ENCODE results near the gene SCO2. TPM values are rescaled to one million over a fixed set of nuclear protein-coding genes. Genes with fewer than 3 reads are reported as not detected.

Gene SCO2
- total and polyA plus RNA-seq, 9 of the 15 experiments (the other 6 are each of a cell fraction or from before 2014, with no cell fraction given), result 0.34 to 4.0 (median 1.1) TPM; not detected in 3

- no peak for FAIRE-seq
- TF ChIP-seq GABPB2 (CRISPR knock-in tag; conservative IDR thresholded peaks at IDR 0.05) (no peak), HES1 (IDR thresholded peaks at IDR 0.05; ENCODE audit: low read depth) (no peak), E2F3 (CRISPR knock-in tag; IDR thresholded peaks at IDR 0.05) (no peak), ZNF407 (IDR thresholded peaks at IDR 0.05; ENCODE audit: low read depth) (no peak), ZZZ3 (IDR thresholded peaks at IDR 0.05) (no peak), TCFL5 (CRISPR knock-in tag; conservative IDR thresholded peaks at IDR 0.05) (no peak), ZNF507 (tag; conservative IDR thresholded peaks at IDR 0.05) (no peak)
These were observed 22.0 kb upstream of the SCO2 start for GRCh38 chr22:50547263-50547985.

More at GRCh38 chr22:50547263-50547985, 22.0 kb upstream of the SCO2 start:
- ChIA-PET POLR2A (interaction anchor here (0.6 kb wide), 1 partner anchor 308 kb away, joined by 4 read pairs; no protein-coding TSS in a partner anchor), CTCF (ENCODE audit: low intra/inter-chr PET ratio) (no interaction called here)
- Histone ChIP-seq H3K9me3 (replicated peaks; ENCODE audit: control insufficient read depth, insufficient read depth, low read depth, low read length) (no peaks in the 10 kb centered on the region), H3K36me3 (ENCODE audit: control insufficient read depth, insufficient read depth, low read length) (no peaks in the 10 kb centered on the region), H3K4me3 (no peak overlapping the region), H2AFZ (ENCODE audit: low read depth, low read length) (no peak overlapping the region), H3K9ac (ENCODE audit: insufficient read depth in 1 of 2, low read depth in 2 of 2, low read length in 2 of 2) (no peak overlapping the region), H3K27ac (ENCODE audit: extremely low read depth, low read depth, low read length) (no peak overlapping the region), H3K4me1 (replicated peaks in 1 of 2; ENCODE audit: control insufficient read depth in 2 of 2, insufficient read depth in 2 of 2, low read length in 2 of 2) (peaks cover 0 to 38% of the 10 kb centered on the region in 2 experiments; a peak in 3 of 5 replicates), H4K20me1 (replicated peaks; ENCODE audit: control insufficient read depth, insufficient read depth, low read length) (no peaks in the 10 kb centered on the region), H3K27me3 (ENCODE audit: control insufficient read depth in 2 of 2, insufficient read depth in 2 of 2, low read length in 2 of 2) (peaks cover 0 to 11% of the 10 kb centered on the region in 2 experiments; a peak in 1 of 5 replicates), H3K9me1 (ENCODE audit: control insufficient read depth, insufficient read depth, low read length) (no peaks in the 10 kb centered on the region), H3K79me2 (ENCODE audit: control insufficient read depth, insufficient read depth, low read length) (no peaks in the 10 kb centered on the region), H3K4me2 (ENCODE audit: insufficient read depth, low read length) (no peak overlapping the region)
- in situ Hi-C loops (cut with MboI) (no loop called here), intact Hi-C loops (cut with micrococcal nuclease) (no loop called here)
- WGBS (ENCODE audit: insufficient coverage, low coverage, missing lambda C conversion rate), result 22% methylated on average over 9 of the region's 35 CpGs
- peak in 2 of 4 experiments; percentile 43 to 45 for DNase-seq (ENCODE audit: extremely low read depth in 1 of 4, low spot score in 3 of 4)
- no TSS peak for BruUV-seq (replicated peaks)
- peak; percentile 55 for ATAC-seq
